Non-pigmented ciliary epithelial cell (primary cell): ENCODE results near the gene EMILIN3.
"Not testable (repeated sequence)": the region's sequence is repeated elsewhere in the genome, so short reads cannot be mapped to it uniquely, and the experiment has no call there.

Experiments
- DNase-seq: peaks from one replicate; pipeline ENCODE4 v3.0.0-alpha.2; 2010; ENCODE audit warnings: low read depth

The EMILIN3 gene

GRCh38 chr20:41318271-41318649 is 48.4 kb downstream of the EMILIN3 start:
- no peak for DNase-seq

- no peak for DNase-seq
Measured at GRCh38 chr20:41317546-41318270, 48.9 kb downstream of the EMILIN3 start, which contains the start of gene ZHX3. TSS of gene ZHX3 (minus strand) at chr20:41317731. CDS start at chr20:41204916, 112,815 bp downstream.

- no peak for DNase-seq
Measured at GRCh38 chr20:41316602-41317545, 49.7 kb downstream of the EMILIN3 start.

GRCh38 chr20:41316051-41316450 is 50.6 kb downstream of the EMILIN3 start:
- DNase-seq = no peak

- DNase-seq = no peak
Measured at GRCh38 chr20:41314386-41314785, 52.2 kb downstream of the EMILIN3 start.

- not testable (repeated sequence) for DNase-seq
Measured at GRCh38 chr20:41312009-41312408, 54.6 kb downstream of the EMILIN3 start.
